GM21423 (cell line): ENCODE measurements around the gene CLEC2L.

ENCODE experiments used
- ATAC-seq: cut with Tn5 transposase; IDR thresholded peaks from one replicate; pipeline ENCODE4 v1.9.1; 2021; ENCODE audit warnings: mild to moderate bottlenecking, moderate library complexity; ENCODE audit not compliant: unreplicated experiment

The CLEC2L gene

DNA sequence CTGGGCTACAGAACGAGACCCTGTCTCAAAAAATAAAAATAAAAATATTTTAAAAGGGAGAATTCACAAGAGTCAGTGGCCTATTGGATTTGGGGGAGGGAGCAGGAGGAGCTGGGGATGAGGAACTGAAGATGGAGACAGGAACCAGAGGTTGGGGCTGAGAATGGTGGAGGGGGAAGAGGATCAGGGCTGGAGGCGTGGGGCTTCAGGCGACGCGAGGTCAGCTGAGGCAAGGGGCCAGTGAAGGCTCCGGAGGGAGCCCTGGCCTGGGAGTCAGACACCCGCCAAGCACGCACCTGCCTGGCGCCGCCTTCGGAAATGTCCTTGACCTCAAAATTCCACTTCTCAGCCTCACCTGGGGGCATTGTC is 671 bp upstream of the CLEC2L start:
- ATAC-seq: no peak

DNA sequence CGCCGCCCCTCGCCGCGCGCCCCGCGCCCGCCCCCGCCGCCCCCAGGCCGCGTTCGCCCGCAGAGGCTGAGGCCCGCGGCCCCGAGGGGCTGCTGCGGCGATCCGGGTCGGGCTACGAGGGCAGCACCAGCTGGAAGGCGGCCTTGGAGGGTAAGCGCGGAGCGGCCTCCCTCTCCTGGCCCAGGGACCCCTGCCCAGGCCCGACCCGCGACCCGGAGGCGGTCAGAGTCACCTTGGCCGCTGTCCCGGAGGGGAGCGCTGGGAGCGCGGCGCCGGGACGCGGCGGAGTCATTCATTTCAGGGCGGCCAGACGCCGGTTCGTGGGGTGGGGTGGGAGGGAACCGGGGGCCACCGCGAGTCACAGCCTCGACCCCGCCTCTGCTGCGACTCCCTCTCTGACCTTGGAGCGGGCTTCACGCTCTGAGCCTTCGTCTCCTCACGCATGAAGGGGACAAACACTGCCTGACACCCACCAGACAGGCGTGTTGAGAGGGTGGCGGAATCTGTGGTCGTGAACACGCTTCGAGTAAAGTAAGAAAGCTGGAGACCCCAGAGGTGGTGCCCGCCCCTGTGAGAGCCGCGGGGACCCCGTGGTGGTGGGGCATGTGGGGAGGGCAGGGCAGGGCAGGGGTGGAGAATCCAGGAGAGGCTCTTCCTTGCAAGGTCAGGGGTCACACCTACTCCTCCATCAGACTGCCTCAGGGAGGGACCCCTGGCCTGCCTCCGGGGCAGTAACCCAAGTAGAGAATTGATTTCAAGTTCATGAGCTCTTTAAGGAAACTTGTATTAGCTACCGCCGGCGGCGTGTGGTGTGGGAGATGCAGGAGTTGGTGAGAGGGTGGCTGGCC is 707 bp downstream of the CLEC2L start:
- no peak for ATAC-seq

DNA sequence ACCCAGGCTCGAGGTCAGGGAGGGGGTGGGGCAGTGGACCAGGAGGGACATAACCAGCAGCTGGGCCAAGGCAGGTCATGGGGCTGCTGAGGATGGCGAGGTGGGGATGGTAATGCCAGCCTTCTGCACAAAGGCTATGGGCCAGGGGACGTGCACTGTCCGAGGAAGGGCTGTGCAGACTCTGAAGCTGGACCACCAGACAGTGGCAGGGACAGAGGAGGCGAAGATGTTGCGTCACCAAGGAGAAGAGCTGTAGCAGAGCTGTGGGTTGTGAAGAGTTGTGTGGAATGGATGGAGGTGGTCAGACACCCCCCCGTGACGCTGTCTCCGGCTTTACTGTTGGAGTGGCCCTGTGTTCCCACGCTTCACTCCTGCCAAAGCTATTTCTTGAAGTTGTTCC is 1.8 kb downstream of the CLEC2L start:
- ATAC-seq: no peak

DNA sequence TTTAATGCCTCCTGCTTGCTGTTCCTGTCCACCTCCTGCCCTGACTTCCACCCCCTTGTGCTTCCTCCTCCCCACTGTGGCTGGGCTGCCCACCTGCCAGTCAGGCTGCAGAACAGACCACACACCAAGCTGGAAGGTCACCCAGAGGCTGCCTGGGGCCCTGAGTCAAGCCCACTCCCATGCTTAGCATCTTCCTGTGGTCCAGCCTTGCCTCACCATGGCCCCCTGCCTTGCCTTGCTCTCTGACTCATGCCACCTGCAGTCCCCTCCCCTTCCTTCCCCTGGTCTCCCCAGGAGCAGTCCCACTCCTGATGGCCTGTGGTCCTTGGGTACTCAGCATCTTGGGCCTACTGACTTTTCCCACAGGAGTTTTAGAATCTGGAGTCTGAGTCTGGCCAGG is 2.3 kb downstream of the CLEC2L start:
- no peak for ATAC-seq

DNA sequence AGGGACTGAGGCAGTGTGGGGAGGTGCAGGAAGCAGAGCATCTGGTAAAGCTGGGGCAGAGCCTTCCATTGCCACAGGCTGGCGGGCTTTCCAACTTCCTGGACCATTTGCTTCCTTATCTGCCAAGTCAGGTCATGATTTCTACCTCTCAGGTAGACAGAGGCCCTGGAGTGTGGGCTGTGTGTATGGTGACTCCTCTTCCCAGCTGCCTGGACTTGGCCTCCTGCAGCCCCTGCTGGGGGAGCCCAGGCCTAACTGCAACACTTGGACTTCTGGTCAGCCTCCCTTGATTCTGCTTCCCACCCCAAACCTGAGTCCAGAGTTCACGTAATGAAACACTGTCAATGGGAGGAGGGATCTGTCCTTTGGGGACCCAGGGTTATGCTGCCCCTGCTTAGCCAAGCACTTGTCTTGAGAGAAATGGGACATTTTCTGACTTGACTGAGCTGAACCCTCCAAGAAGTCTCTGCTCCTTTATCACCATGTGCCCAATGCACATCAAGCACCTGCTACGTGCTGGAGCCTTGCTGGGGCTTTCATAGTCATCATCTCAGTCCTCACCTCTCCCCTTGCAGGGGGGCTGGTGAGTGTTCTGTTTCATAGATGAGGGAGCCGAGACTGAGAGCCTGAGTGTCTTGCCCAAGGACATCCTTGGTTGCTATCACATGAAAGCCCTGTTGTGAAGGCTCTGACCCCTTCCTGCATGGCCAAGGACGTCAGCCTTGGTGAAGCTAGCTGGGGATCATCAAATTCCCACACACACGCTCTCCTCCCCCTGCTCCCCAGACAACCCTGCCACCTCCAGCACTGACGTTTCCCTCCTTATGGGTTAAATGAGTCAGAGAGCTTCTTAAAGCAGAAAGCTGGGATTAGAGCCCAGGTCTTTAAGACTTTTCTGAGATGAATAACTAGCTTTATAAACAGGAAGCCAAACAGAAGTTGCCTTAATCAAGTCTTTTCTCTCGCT is 3.4 kb downstream of the CLEC2L start:
- ATAC-seq: no peak

DNA sequence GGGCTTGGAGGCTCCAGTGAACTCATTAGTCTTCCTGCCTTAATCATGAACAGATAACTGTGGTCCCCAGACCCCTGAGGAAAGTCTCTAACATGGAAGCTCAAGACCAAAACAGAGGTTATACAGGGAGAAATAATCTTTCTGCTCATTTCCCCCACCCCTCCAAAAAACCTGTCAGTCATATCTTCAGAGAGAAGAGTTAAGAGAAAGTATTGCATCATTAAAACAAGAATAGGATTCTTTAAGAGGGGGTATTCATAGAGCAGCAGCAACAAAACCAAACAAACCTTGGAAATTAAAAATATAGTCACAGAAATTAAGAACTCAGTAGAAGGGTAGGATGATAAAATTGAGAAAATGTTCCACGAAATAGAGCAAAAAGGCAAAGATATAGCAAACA is 7.6 kb downstream of the CLEC2L start:
- no peak for ATAC-seq

DNA sequence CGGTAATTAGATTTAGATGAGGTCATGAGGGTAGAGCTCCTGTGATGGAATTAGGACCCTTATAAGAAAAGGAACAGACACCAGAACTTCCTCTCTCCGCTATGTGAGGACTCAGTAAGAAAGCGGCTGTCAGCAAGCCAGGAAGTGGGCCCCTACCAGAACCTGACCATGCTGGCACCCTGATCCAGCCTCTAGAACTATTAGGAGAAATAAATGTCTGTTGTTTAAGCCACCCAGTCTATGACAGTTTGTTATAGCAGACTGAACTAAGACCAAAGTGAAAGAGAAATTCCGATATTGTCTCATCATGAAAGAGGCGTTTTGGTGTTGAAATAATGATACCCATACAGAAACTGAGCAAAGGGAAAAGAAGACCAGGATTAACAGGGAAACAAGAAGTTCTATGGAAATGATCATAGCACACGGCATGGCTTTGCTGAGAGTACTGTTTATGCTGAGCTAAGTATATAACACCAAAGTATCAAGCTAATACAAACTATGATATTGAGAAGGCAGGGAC is 9.2 kb downstream of the CLEC2L start:
- ATAC-seq: no peak

DNA sequence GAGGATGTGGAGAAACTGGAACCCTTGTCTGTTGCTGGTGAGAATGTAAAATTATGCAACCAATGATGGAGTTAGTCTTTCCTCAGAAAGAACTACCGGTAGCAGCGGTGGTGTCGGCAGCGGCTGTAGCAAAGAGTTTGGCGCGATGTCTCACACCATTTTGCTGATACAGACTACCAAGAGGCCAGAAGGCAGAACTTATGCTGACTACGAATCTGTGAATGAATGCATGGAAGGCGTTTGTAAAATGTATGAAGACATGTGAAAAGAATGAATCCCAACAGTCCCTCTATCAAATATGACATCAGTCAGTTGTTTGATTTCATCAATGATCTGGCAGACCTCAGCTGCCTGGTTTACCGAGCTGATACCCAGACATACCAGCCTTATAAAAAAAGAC is 10.6 kb downstream of the CLEC2L start:
- no peak for ATAC-seq

DNA sequence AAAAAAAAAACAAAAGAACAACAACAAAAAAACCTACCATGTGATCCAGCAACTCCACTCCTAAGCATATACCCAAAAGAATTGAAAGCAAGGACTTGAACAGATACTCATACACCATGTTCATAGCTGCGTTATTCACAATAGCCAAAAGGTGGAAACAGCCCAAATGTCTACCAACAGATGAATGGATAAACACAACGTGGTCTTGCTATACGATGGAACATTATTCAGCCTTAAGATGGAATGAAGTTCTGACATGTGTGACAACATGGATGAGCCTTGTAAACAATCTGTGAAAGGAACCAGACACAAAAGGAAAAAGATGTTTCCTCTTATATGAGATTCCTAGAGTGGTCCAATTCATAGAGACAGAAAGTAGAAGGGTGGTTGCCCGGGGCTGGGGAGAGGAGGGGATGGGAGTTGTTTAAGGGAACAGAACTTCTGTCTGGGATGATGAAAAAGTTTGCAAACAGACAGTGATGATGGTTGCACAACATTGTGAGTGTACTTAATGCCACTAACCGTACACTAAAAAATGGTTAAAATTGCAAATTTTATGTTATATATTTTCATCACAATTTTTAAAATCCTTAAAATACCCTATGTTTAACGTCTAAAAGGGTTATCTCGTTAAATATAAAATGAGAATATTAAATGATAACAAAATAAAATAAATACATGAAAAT is 11.6 kb downstream of the CLEC2L start:
- ATAC-seq: no peak

DNA sequence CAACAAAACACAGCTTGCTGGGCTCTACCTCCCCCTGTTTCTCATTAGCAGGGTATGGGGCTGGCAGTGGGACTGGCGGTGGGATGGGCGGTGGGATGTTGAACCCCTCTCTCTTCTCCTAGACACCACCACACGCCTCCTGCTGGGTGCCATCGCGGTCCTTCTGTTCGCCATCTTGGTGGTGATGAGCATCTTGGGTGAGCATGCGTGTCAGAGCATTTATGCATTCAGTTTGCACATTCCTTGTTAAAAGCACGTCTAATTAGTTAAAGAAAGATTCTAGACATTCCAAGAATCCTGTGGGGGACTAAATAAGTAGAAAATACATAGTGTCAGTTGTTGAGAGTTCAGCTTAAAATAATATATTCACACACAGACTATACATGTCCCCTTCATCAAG is 12.7 kb downstream of the CLEC2L start:
- no peak for ATAC-seq

DNA sequence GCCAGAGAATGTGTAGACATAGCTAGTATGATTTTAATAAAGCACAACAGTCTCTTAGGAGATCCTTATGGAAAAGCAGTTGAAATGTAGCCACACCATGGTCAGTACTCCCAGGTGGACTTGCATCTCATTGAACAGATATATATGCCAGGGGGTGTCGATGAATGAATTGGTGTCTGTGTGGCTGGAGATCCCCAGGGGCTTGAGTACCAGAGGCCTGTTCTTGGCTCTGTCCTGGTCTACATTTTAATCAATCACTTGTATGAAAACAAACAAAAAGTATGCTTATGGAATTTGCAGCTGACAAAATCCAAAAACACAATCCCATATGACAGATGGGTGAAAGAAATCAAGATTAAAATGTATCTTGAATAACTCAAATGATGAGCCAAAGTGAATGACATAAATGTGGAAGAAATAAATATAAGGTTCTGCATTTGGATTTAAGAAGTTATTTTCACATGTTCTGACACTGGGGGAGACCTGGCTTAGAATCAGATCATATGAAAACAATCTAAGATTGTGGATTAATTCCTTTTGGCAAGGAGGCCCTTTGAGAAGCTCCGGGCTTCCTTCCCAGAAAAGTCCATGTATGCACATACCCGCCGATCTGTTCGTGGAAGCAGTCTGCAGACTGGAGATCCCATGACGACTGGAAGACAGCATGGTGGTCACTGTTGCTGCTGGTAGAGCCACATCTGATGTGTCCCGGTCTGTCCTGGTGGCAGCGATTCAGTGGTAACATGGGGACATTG is 15.6 kb downstream of the CLEC2L start:
- no peak for ATAC-seq

DNA sequence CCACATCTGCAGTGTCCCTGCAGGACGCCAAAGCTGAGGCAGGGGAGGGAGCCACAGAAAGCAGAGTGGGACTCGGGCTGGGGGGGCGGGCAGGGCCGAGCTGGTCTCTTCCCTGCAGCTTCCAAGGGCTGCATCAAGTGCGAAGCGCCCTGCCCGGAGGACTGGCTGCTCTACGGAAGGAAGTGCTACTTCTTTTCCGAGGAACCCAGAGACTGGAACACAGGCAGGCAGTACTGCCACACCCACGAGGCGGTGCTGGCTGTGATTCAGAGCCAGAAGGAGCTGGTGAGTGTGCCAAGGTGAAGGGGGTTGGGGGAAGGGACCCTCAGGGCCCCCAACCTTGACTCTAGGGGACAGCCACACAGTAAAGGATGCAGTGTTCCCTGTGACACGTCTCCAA is 16.7 kb downstream of the CLEC2L start:
- no peak for ATAC-seq

DNA sequence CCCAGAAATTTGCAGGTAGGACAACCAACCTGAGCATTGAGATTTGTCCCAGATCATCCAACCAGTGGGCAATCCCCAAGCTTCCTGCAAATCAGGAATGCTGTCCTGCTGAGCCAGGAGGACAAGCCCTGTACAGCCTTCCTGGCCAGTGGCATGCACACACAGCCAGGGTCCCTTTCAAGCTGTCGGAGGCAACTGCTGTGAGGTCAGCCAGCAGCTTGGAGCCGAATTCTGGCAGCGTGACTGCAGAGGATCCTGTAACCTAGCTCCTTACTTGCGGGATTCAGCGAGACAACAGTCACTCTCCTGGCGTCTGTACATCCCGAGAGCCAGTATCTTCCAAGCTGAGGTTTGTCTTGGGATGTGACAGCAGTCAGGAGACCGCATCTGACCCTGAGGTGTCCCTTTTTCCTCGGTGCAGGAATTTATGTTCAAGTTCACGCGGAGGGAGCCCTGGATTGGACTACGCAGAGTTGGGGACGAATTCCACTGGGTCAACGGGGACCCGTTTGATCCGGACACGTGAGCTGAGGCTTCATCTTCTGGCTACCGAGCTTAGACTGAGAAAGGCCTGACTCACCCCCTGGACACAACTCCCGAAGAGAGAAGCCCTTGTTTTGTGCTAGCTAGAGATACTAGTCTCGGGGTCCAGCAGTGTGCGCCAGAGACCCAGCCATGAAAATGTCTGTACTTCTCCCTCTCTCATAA is 18.3 kb downstream of the CLEC2L start:
- ATAC-seq: no peak

DNA sequence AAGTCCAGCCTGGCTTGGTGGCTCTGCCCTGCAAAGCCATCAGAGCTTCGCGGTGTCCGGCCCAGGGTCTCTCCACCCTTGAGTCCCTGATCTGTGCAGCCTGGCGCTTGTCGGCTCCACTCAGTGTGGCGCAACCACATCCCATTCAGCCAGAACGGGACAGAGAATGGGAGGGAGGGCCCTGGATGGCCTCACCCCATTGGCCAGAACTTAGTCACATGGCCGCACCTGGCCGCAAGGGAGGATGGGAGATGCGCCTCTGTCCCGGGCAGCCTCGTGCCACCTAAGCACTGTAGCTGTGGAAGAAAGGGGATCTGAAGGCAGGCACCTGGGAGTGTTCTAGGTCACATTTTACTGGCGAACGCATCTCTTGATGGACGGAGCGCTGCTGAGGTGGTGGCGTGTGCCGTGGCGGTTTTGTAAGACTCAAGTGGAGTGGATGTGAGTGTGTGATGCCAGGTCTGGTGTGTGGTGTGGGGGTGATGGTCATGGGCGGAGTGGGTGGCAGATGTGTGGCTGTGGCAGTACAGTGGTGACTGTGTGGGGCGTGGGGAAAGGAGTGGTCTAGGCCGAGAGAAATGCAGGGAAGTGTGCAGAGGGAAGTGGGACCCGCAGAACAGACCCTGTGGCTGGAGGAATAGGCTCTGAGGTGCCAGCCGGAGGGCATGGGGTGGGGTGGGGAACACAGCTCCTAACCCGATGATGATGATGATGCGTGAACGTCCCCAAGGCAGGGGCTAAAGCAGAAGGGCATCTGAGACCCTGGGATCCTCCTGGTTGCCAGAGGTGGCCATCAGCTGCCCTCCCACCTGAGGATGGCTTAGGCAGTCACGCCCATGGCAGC is 19.0 kb downstream of the CLEC2L start:
- ATAC-seq: no peak

DNA sequence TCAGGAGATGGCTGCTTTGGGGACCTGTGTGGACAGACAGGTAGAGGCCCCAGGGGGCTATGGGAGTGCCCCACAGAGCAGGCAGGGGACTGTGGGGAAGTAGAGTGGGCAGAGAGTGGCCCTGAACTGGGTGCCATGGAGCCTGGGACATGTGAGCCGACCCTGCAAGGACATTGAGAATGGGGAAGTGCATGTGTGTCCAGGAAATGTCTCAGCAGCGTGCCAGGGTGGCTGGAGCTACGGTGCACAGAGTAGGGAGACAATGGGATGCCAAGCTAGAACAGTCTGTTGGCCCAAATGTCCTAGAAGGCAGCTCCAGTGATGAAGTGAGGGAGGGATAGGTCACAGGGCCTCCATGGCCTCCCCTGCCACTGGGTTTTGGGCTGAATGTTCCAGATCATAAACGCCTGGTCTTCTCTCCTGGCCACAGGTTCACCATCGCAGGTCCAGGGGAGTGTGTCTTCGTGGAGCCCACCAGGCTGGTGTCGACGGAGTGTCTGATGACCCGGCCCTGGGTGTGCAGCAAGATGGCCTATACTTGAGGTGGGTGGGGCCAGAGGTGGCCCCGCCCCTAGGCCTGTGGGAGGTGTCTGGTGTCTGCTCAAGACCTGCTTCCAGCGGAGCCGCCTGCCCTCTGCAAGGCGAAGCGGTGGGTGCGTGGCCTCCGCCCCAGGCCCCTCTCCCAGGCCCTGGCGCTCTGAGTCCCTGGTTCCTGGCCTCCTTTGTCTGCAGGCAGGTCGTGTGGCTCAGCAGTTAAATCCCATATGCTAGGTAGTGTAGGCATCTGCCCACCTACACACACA is 20.5 kb downstream of the CLEC2L start:
- no peak for ATAC-seq

DNA sequence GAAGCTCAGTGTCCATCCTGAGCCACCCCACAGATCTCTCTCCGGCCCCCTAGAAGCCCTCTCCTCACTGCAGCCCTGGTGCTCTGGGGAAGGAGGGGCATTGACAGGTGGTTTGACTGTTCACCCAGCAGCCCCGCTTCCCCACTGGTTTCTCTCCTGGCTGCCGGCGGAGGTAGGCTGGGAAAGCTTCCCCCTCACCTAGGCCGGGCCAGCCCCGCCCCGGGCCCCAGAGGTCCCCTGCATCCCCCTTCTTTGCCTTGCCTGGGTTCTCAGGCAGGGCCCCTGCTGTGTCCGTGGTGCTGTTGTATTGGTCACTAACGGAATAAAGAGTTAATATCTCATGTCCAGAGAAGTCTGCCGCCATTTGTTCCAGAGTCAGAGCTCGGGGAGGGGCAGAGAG is 21.2 kb downstream of the CLEC2L start:
- ATAC-seq: no peak

DNA sequence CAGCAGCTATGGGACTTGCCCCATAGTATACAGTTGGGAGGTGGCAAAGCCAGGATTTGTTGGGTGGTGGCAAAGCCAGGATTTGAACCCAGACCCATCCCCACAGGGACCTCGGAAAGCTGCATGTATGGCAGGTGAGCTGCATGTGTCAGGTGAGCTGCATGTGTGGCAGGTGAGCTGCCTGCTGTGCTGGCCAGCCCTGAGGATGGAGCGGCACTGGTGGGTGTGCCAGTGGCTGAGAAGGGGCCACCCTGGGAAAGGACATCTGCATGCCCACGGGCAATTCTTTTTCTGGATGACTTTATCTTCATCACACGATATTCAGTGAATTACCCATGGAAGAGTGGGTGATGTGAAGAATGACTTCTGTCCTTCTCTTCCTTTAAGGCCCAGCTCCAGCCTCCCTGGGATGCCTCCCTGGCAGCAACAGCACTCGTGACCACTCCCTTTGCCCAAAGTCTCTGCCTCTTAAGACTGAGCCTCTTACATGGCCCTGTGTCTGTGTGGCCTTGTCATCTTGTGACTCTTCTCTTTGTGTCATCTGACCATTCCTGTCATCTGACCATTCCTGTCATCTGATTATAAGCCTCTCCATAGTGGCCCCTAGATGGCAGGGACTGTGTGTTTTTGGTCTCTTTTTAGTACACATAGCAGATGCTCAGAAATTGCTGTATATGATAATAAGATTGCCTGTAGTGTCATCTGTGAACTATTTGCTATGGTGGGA is 25.0 kb downstream of the CLEC2L start:
- ATAC-seq: no peak
